Glomerular visceral epithelial cell (primary cell): Measurements from ENCODE around the gene FBXL14.

Experiments
- DNase-seq: peaks from one replicate; pipeline ENCODE4 v3.0.0-alpha.2; 2016; ENCODE audit errors: extremely low spot score

The FBXL14 gene, protein sequence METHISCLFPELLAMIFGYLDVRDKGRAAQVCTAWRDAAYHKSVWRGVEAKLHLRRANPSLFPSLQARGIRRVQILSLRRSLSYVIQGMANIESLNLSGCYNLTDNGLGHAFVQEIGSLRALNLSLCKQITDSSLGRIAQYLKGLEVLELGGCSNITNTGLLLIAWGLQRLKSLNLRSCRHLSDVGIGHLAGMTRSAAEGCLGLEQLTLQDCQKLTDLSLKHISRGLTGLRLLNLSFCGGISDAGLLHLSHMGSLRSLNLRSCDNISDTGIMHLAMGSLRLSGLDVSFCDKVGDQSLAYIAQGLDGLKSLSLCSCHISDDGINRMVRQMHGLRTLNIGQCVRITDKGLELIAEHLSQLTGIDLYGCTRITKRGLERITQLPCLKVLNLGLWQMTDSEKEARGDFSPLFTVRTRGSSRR

DNA sequence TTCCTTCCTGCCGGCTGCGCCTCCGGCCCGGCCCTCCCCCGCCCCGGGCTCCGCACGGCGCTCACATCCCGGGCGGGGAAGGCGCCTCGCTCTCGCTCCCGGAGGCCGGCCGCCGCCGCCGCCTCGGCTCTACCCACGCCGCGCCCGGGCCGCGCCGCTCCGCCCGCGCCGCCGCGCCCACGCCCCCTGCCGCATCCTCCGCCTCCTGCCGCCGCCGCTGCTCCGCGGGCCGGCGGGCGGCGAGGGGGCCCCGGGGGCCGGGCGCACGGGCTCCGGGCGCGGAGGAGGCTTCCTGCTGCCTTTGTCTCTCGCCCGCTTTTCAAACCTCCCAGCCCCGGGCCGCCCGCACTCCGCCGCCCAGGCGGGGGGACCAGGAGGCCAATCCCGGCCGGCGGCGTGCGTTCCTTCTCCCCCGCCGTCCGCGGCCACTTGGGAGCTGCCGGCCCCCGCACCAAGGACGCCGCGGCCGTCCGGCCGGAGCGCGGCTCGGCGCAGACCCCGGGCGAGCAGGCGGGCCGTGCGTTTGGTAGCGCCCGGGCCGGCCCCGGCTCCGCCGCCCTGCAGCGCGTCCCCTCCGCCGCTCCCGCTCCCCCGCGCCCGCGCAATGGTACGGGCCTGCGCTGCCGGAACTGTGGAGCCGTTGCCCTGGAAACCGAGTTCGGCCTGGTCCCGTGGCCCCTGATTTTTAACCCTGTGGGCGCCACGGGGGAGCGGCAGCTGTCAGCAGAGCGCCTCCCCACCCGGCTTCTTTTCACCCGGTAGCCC, at the start of gene FBXL14:
TSS of gene FBXL14 (minus strand) at position 321 of the 765 bp plus-strand sequence. CDS start 515 bp downstream, outside the sequence.
- peak; percentile 84 for DNase-seq

DNA sequence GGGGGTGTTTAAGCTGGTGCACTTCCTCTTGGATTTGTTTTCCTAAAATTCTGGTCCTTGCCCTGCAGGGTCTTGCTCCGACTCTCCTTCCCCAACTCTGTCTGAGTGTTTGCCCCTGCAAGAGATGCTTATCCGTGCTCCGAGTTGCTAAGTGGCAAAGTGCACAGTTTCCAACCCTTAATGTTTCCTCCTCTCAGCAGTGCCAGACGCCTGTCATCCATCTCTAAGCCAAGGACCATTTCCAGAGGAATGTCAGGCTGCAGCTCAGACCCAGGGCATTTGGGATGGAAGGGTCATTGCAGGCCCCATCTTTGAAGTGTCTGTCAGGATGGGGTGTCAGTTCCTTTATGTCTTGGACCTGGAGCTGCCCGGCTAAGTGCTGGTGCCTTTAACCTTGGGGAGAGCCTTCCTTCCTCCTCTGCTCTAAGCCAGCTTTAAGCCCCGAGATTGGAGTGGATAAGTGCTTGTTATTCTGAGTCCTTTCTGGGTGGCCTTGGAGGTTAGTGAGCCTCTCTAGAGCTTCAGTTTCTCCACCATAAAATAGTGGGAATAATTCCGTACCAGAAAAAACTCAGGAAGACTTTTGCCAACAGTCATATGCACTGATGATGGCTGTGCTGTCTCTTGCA, 49.6 kb upstream of the FBXL14 start:
- no peak for DNase-seq

- no peak for DNase-seq
Observed at GRCh38 chr12:1643043-1643442, 48.7 kb upstream of the FBXL14 start.

DNA sequence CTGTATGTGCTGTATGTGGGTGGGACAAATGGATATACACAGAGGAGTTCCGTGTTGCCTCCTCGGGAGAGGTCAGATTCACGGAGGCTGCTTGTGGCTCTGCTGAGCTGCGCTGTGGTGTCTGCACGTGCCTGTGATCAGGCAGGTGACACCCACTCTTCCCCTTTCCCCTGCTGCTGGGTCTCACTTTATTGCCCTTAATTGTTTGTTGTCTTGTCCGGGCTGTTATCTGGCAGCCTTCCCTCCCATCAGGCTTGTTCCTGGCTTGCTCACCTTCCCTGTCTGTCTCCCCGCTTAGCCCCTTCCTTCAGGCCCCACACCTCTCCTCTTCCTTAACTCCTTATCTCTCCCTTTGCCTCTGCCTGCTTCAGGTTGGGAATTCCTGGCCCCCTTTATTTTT, 48.1 kb upstream of the FBXL14 start:
- DNase-seq = no peak

GRCh38 chr12:1640328-1641234, 46.2 kb upstream of the FBXL14 start:
- no peak for DNase-seq

- no peak for DNase-seq
Observed at GRCh38 chr12:1639538-1639937, 45.2 kb upstream of the FBXL14 start.

GRCh38 chr12:1638203-1638602, 43.8 kb upstream of the FBXL14 start:
- DNase-seq = no peak

GRCh38 chr12:1635301-1636095, 41.1 kb upstream of the FBXL14 start:
- no peak for DNase-seq

DNA sequence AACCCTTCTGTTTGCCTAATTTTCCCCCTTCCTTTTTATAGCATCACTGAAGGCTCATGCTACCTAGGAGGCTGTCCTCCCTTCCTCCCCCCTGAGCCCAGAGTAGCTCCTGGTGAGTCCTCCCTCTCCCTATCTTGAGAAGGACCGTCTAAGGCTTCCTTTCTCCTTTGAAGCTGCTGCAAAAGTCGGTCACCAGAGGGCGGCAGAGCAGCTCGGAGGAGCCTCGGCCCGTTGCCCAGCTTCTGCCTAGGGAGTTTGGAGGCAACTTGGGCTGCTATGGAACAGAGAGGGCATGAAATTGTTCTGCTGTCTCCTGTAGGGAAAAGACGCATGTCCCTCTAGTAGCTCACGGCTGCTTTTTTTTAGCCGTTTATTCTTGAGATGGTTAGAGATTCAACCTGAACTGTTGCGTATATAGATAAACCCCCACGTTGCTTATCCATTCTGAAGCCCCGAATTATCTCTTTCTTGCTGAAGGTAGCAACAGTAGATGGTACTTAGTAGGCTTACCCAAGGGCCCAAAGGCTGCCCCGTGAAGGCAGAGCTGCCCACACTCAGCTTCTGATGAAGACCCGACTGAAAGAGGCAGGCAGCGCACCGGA, 40.3 kb upstream of the FBXL14 start:
- DNase-seq = peak; percentile 66

- no peak for DNase-seq
Observed at GRCh38 chr12:1634149-1634548, 39.8 kb upstream of the FBXL14 start.

GRCh38 chr12:1633459-1633858, 39.1 kb upstream of the FBXL14 start:
- DNase-seq = no peak

- DNase-seq = no peak
Observed at GRCh38 chr12:1632702-1633101, 38.3 kb upstream of the FBXL14 start.

DNA sequence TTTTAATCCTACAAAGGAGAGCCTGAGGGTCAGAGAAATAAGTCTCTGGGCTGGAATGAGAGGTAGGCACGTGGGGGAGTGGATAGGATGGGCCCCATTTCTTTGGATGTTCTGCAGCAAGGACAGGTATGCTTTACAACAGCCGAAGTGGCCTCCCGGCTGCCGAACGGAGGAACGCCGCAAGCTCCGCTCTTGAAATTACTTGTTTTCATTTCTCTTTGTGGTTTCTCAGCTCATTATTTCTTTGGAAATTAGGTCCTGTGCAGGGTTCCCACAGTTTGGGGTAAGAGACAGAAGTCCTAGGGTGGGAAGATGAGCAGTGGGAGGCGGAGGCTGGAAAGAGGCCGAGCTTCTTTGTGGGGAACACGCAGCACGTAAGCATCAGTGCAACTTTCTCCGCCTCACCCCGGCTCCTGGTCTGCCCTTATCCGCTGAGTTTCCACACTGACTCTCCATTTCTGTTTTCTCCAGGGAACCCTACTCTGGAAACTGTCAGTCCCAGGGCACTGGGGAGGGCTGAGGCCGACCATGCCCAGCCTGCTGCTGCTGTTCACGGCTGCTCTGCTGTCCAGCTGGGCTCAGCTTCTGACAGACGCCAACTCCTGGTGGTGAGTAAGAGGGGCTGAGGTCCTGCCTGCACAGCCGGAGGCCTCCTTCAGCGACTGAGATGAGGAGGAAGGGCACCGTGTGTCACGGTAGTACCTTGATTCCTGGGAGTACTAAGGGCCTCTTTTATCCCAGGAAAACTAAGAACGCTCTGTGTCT, 36.6 kb upstream of the FBXL14 start:
- DNase-seq = no peak

GRCh38 chr12:1630133-1630826, 35.9 kb upstream of the FBXL14 start:
- DNase-seq = no peak

GRCh38 chr12:1629338-1630132, 35.2 kb upstream of the FBXL14 start:
- no peak for DNase-seq

DNA sequence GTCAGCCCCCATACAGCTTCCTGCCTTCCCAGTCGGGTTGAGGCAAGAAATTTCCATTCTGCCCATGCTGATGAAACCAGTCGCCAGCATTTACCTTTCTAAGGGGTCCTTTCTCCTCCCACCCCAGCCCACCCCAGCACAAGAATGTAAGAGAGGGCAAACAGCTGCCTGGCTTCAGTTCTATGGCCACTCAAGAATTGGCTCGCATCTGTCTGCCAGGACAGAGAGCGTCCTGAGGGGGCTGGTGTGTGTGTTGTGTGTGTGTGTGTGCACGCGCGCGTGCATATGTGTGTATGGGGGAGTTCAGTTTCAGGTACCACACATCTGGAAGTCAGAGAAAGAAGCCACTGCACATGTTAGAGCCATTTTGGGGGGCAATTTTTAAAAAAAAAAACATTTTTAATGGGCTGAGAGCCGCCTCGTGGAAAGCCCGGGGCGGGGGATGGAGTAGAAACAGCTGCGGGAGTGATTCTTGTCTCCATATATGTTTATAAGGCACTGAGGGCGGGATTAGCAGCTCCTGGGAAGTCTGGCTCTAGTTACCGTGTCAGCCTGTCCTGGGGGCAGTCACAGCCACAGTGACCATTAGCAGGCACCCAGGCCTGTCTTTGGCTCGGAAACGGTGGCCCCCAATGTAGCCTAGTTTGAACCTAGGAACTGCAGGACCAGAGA, 34.4 kb upstream of the FBXL14 start, which contains the start of gene WNT5B:
TSS of gene WNT5B (plus strand) at position 566 of the 672 bp plus-strand sequence. CDS start 2,124 bp downstream, outside the sequence.
- DNase-seq = no peak

DNA sequence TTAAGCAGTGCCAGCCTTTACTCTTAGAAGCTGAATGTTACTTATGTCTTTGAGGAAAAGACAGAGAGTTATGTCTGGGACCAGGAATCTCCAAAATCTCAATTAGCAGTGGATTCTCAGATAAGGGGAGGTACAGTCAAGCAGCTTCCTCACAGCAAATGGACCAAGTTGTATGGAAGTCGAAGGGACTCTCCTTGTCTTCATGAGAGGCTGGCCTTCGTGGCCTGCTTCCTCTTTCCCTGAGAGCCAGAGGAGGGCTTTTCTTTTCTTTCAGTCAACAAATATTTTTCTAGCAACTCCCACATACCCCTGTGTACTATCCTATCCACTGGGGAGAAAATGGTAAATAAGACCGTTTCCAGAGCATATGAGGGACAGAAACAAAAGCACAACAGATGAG, 28.0 kb upstream of the FBXL14 start:
- DNase-seq = no peak
